VCaP (cell line): ENCODE data around the gene PLEKHH2.

Experiments used
- H3K27ac ChIP-seq: fragments of 450-650 bp; 2 replicates; pipeline ENCODE4 v1.5.1; 2017
- TF ChIP-seq, protein P1 (sequence below): fragments of 450-650 bp; conservative IDR thresholded peaks from 2 replicates; pipeline ENCODE4 v1.5.1; 2017; ENCODE audit warnings: mild to moderate bottlenecking, moderate library complexity

PLEKHH2 gene

GRCh38 chr2:43758739-43759138 is 121.7 kb downstream of the PLEKHH2 start:
- H3K27ac ChIP-seq: no peak overlapping the region

GRCh38 chr2:43759195-43759594 is 122.1 kb downstream of the PLEKHH2 start:
- H3K27ac ChIP-seq: no peak overlapping the region
- TF ChIP-seq, protein P1, sequence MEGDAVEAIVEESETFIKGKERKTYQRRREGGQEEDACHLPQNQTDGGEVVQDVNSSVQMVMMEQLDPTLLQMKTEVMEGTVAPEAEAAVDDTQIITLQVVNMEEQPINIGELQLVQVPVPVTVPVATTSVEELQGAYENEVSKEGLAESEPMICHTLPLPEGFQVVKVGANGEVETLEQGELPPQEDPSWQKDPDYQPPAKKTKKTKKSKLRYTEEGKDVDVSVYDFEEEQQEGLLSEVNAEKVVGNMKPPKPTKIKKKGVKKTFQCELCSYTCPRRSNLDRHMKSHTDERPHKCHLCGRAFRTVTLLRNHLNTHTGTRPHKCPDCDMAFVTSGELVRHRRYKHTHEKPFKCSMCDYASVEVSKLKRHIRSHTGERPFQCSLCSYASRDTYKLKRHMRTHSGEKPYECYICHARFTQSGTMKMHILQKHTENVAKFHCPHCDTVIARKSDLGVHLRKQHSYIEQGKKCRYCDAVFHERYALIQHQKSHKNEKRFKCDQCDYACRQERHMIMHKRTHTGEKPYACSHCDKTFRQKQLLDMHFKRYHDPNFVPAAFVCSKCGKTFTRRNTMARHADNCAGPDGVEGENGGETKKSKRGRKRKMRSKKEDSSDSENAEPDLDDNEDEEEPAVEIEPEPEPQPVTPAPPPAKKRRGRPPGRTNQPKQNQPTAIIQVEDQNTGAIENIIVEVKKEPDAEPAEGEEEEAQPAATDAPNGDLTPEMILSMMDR: no peak

More at GRCh38 chr2:43758739-43759138, 121.7 kb downstream of the PLEKHH2 start:
- TF ChIP-seq, protein P1: no peak

DNA sequence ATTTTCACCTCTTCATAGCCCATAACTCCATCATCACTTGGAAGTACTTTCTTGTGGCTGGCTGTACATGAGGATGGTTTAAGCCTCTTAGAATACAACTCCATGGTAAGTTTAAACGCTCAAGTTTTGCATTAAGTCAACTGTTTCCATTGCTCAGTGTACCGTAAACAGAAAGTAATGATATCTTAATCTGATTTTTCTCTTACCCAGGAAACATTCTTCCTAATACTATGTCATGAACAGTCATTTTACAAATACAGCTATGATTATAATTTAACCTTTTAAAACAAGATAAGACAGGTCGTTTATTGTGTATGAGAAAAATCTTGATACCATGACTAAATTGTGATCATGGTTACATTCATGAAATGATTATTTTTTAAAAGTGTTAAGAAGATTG is 125.2 kb downstream of the PLEKHH2 start:
- TF ChIP-seq, protein P1: no peak
- no peak overlapping the region for H3K27ac ChIP-seq

DNA sequence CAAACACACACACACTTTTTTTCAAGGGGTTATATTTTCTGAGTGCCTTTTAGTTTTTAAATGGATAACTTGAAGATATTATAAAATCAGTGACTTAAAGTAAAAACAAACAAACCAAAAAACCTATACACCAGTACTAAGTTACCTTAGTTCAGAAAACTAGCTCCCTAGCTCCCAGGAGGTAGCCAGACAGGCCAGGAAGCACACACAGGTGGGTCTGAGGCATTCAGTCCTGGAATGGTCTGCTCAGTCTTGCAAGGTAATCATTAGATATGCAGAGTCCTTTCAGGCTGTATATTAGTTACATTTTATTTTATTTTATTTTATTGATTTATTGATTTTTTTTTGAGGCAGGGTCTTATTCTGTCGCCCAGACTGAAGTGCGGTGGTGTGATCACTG is 126.0 kb downstream of the PLEKHH2 start:
- TF ChIP-seq, protein P1: no peak
- H3K27ac ChIP-seq: no peak overlapping the region

DNA sequence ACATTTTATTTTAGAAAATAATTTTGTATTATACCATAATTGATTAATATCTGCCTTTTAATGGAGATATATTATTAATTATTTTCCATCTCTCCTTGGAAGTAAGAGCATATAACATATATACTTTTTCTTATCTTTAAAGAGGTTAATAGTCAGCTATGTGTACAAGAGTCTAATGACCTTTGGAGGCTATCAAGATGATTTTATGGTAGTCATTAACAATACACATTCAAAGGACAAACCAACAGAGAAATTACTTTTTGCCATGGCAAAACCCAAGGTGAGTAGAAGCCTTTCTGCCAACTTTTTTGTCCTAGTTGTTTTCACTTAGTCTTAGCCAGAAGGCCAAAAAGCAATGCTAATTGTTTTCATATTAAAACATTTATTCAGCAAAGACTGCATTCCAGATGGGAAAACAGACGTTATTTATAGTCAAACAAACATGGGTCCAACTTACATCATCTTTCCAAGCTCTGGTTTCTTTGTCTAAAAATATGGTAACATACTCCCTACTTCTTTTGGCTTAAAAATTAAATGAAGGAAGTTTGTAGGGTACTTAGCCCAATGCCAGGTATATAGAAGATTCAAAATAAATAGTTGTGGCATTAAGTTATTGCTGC is 127.1 kb downstream of the PLEKHH2 start:
- H3K27ac ChIP-seq: no peak overlapping the region
- TF ChIP-seq, protein P1: no peak

- no peak overlapping the region for H3K27ac ChIP-seq
- TF ChIP-seq, protein P1: no peak
Observed at GRCh38 chr2:43766006-43766405, 128.9 kb downstream of the PLEKHH2 start.

DNA sequence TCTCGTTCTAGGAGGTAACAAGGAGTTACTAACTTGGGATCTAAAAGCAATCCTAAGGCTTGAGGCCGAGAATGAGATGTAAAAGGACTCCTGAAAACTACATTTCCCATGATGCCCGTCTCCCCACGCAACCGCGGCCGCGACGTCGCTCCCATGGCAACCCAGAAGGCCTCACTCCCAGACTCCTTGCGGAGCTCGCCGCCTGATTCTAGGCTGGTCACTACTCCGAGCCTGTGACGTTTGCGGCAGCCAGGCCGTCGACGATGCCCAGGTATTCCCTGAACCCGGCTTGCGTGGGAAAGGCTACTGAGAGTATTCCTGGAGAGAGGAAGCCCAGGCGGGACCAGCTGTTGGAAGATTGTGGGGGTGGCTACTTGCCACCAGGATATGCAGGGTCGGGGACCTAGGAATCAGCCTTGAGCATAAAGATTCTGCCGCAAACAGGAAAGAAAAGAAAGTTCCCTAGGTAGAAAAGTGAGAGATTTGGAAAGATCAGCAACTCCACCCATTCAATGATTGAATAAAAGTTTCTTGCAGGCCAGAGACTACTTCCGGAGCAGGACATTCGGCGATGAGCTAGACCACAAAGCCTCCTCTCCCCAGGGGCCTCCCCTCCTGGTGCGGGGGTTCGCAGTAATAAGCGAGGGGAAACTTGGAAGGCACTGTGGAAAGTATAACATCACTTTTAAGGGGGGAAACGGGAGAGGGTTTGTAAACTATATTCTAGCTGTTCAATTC is 137.0 kb downstream of the PLEKHH2 start, which contains the start of gene DYNC2LI1:
Gene DYNC2LI1 (plus strand): TSS at position 164 of the 738 bp plus-strand sequence. CDS start 100 bp downstream, at position 264.
- peak within 1 kb of the TSS; percentile 77 for H3K27ac ChIP-seq

More for the DNA sequence above, 137.0 kb downstream of the PLEKHH2 start, which contains the start of gene DYNC2LI1:
- TF ChIP-seq, protein P1: no peak
